Measurements from ENCODE around the gene CPHXL2. TPM values are rescaled to one million over a fixed set of nuclear protein-coding genes. Genes with fewer than 3 reads are reported as not detected.

Gene CPHXL2
- total RNA-seq, 1 donor from 2014 or later = not detected

Other genes starting within 250 kb of the CPHXL2 start
- 36.0 and 52.4 TPM in 2 replicates for gene CFDP1, start 243.5 kb downstream of the CPHXL2 start, total RNA-seq
- gene TMEM170A, start 212.3 kb downstream of the CPHXL2 start, total RNA-seq = 30.3 and 37.6 TPM in 2 replicates
- gene CHST6, start 181.6 kb downstream of the CPHXL2 start, total RNA-seq = 0.64 and 1.0 TPM in 2 replicates
- gene CHST5, start 140.9 kb downstream of the CPHXL2 start, total RNA-seq = 0.13 TPM in 1 of 2 replicates, not detected in the other
- gene TMEM231, start 120.8 kb downstream of the CPHXL2 start, total RNA-seq = 6.9 and 10.7 TPM in 2 replicates
- gene GABARAPL2, start 110.6 kb downstream of the CPHXL2 start, total RNA-seq = 47.5 and 79.4 TPM in 2 replicates
- gene ADAT1, start 53.7 kb downstream of the CPHXL2 start, total RNA-seq = 47.4 and 65.4 TPM in 2 replicates
- 131 and 144 TPM in 2 replicates for gene KARS1, start 29.3 kb downstream of the CPHXL2 start, total RNA-seq
- 32.3 and 39.6 TPM in 2 replicates for gene TERF2IP, start 29.2 kb downstream of the CPHXL2 start, total RNA-seq
- not detected in 2 replicates for gene DUXB, start 24.5 kb upstream of the CPHXL2 start, total RNA-seq
- not detected in 2 replicates for gene CPHXL, start 49.5 kb upstream of the CPHXL2 start, total RNA-seq